Measurements from ENCODE around the gene OSBP2.

DNA sequence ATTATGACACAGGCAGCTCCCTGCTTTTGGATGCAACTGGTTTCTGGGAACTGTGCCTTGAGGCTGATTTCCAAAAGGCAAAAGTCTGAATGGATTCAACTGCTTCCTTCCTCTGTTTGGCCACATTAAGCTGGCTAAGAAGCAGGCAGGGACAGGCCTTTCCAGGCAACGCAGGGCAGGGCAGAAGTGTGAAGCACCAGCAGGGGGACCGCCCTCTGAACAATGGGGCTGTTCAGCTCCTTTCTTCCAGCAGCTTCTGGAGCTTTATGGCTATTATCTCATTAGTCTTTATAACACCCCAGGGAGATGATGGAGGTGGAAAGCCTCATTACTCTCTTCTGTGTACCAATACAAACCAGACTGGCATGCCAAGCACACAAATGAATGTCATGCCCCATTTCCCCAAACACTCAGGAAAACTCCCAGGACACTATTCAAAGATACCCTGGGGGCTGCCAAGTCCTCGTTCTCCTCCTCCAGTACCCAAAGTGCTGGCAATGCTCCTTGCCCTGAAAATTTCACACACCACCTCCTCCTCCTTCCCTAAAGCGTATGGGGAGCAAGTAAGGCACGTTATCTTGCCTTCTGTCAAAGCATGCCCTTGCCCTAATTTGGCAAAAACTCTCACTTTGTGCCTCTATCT lies 252.6 kb downstream of the OSBP2 start:
- TF ChIP-seq POLR2A (IDR thresholded peaks at IDR 0.05) (no peak), CTCF (IDR thresholded peaks at IDR 0.05) (peak in 4 of 6 experiments; percentile 6 to 64 (median 52))
